ENCODE measurements around the gene ASB1. TPM values are rescaled to one million over a fixed set of nuclear protein-coding genes. Genes with fewer than 3 reads are reported as not detected.
A peak's percentile ranks its signal among the peaks of the same experiment; 100 is the strongest.

The ASB1 gene
- total RNA-seq, 3 donors from 2014 or later = 23.5 to 41.7 (median 24.6) TPM

DNA sequence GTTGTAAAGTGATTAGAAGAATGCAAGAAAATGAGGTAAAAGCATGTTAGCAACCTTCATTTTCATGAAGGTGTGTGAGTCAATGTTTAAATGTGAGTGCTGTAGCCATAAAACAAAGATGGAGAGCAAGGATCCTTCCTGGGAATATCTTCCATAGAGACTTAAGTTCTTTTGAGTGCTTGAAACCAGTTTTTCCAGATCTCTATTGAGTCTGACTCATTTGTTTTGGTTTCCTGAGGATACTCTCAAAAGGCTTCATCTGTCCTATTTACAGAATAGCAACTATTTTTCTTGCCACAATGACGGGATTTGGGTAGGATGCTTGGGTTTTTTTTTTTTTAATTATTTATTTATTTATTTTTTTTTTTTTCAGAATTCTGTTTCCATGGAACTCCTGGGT is 45.9 kb upstream of the ASB1 start:
- ATAC-seq = peak; percentile 42
- intact Hi-C loops (cut with DNase I, micrococcal nuclease) = no loop called here
- DNase-seq = no peak
- no peaks in the 10 kb centered on the region for H3K36me3 ChIP-seq (ENCODE audit: low read depth)
- H3K9me3 ChIP-seq = no peaks in the 10 kb centered on the region
- H3K4me1 ChIP-seq (ENCODE audit: low read depth) = peaks cover 4% of the 10 kb centered on the region
- TF ChIP-seq CTCF (IDR thresholded peaks at IDR 0.05) = no peak
- no peak overlapping the region for H3K4me3 ChIP-seq

DNA sequence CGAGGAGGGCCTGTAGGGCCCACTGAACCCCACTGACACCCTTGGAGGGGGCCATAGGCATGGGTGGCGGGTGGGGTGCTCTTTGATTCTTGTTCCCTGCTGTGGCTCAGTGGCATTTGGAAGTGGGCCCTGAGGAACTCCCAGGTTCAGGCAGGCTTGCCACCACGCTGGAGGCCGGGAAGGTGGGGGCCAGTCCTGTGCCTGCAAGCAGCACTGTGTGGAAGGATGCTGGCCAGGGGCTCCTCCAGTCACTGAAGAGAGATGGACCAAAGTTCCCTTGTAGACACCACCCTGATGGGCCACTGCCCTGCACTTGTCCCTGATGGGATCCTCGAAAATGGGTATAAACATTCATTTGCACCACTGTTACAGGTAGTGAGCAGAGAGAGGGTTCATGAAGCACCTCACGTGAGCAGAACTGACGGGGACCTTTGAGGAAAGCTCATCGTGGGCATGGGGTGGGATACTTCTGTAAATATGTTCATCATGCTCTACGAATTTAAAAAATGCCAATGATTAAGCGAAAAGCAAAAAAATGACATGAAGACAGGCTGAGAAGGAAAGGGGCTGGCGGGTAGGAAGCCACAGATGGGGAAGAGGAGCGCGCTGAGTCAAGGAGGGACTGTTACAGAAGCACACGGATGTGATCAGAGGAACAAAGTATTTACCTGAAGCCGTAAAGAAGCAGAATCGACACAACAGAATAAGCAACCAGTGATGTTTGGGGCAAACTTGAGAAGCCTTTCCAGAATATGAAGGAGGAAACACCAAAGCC is 45.2 kb upstream of the ASB1 start:
- TF ChIP-seq CTCF (IDR thresholded peaks at IDR 0.05) = no peak
- intact Hi-C loops (cut with DNase I, micrococcal nuclease) = no loop called here
- no peaks in the 10 kb centered on the region for H3K9me3 ChIP-seq
- H3K4me1 ChIP-seq (ENCODE audit: low read depth) = peaks cover 4% of the 10 kb centered on the region
- DNase-seq (no peak), ATAC-seq (no peak)
- no peaks in the 10 kb centered on the region for H3K36me3 ChIP-seq (ENCODE audit: low read depth)
- H3K4me3 ChIP-seq = no peak overlapping the region

- ATAC-seq (no peak), DNase-seq (no peak)
- intact Hi-C loops (cut with DNase I, micrococcal nuclease) = no loop called here
- no peaks in the 10 kb centered on the region for H3K36me3 ChIP-seq (ENCODE audit: low read depth)
- no peak overlapping the region for H3K4me3 ChIP-seq
- no peak for TF ChIP-seq CTCF (IDR thresholded peaks at IDR 0.05)
- H3K9me3 ChIP-seq = no peaks in the 10 kb centered on the region
- peaks cover 4% of the 10 kb centered on the region for H3K4me1 ChIP-seq (ENCODE audit: low read depth)
Observed at GRCh38 chr2:238382381-238382781, 44.3 kb upstream of the ASB1 start.

DNA sequence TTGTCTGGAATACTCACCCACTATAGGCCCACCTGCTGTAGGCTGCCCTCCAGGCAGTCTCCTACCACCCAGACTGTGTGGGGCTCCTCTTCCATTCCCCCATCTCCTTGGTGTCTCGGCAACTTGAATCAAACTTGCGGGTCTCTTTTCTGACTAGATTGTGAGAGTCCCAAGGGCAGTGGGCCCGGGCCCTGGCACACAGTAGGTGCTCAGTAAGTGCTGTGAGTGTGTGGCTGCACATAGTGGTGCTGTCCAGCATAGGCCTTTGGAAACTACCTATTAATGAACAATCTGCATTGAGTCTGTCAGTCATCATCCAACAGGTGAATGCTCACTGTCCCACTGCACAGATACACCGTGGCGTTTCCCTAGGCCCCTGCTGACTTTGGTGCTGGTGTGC is 43.6 kb upstream of the ASB1 start:
- intact Hi-C loops (cut with DNase I, micrococcal nuclease) = no loop called here

DNA sequence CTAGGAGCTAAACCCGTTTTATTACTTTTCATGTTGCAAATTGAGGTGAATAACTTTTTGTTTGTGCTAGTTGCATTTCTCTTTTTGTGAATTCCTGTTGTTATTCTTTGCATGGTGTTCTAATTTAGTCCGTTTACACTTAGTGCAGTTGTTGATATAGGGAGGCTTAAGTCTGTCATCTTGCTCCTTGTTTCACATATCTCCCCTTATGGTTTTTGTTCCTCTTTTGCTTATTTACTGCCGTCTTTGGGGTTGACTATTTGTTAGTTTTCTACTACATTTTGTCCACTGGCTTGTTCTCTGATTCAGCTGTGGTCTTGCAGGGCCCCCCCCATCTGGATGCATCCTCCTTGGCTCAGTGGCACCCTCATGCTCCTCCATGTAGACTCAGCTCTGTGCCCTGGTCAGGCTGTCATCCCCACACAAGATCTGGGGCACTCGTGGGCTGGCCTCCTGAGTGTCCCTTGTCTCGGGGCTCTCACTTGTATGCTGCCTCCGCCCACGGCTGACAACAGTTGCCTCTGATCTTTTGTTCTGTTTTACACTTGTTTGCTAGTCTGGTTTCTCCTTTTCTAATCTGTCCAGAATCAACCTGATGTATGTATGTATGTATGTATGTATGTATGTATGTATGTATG is 42.9 kb upstream of the ASB1 start:
- Histone ChIP-seq H3K9me3 (no peaks in the 10 kb centered on the region), H3K4me1 (ENCODE audit: low read depth) (peaks cover 4% of the 10 kb centered on the region), H3K4me3 (no peak overlapping the region), H3K36me3 (ENCODE audit: low read depth) (no peaks in the 10 kb centered on the region)
- TF ChIP-seq CTCF (IDR thresholded peaks at IDR 0.05) = no peak
- ATAC-seq = no peak
- intact Hi-C loops (cut with DNase I, micrococcal nuclease) = no loop called here
- no peak for DNase-seq

More for the DNA sequence above, 43.6 kb upstream of the ASB1 start:
- H3K9me3 ChIP-seq = no peaks in the 10 kb centered on the region
- no peaks in the 10 kb centered on the region for H3K36me3 ChIP-seq (ENCODE audit: low read depth)
- no peak for DNase-seq
- no peak overlapping the region for H3K4me3 ChIP-seq
- peaks cover 4% of the 10 kb centered on the region for H3K4me1 ChIP-seq (ENCODE audit: low read depth)
- no peak for TF ChIP-seq CTCF (IDR thresholded peaks at IDR 0.05)
- no peak for ATAC-seq

All from mucosa of descending colon (tissue), 3 donors.